ENCODE results near the gene LAMC1.
"Not testable (repeated sequence)": the region's sequence is repeated elsewhere in the genome, so short reads cannot be mapped to it uniquely, and the experiment has no call there.

The LAMC1 gene

DNA sequence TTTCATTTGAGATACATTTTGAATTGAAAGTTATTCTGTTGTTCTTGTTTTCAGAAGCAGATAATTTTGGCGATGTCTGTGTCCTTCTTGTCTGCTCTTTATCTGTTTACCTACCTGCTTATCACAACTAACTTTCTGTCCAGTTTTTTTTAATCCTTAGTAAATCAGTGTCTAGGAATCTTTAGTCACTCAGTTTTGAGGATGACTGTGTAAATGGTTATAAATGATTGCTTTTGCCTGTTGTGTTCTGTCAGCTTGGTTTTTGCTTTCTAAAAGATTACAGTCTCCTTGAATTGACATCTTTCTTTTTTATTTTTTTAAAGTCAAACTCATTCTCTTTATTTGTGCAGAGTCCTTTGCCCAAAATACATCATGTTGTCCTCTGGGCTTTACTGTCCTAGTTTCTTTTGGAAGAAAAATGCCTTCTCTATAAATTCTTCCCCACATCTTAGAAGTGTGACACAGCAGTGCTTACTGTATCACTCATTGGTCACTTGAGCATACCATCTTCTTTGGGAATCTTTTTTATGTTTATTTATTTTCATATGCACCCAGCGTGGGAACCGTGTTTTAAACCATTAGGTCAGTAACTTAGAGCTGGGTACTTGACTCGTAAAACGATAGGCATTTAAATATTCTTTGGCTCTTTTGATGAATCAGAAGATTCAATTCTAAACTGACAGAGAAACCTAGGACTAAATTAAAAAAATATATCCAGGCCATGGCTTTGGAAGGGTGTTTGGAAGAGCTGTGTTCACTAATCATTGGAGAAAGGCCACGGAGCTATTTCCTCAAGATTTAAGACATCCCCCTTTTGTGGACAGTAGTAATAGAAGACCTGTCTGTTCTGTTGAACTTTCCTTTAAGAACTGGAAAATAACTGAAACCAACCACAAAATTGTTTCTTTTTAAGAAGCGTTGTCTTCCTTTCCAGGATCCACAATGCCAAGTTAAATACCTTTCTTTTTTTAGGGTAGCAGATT lies 20.9 kb downstream of the LAMC1 start:
- no peak for DNase-seq

- no peak for DNase-seq
Measured at GRCh38 chr1:183044893-183045649, 21.9 kb downstream of the LAMC1 start.

GRCh38 chr1:183048087-183049085 lies 25.2 kb downstream of the LAMC1 start:
- no peak for DNase-seq

GRCh38 chr1:183051546-183051945 lies 28.3 kb downstream of the LAMC1 start:
- no peak for DNase-seq

GRCh38 chr1:183052861-183053260 lies 29.6 kb downstream of the LAMC1 start:
- no peak for DNase-seq

- no peak for DNase-seq
Measured at GRCh38 chr1:183058851-183059502, 35.8 kb downstream of the LAMC1 start.

DNA sequence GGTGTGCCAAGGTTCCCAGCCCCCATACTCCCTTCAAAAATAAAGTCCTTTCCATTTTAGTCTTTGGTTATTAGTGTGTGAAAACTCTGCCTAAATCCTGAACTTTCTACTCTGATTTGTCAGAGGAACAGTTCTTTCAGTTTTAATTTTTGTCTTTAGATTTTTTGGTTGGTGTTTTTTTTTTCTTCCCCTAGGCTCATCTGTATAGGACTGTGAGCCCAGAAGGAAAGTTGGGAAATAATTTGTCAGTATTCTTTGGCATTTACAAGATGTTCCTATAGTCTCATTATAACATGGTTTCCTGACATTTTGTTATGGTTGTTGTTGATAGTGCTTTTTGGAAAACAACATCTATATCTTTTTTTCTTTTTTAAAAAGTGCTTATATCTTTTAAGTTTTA lies 38.0 kb downstream of the LAMC1 start:
- no peak for DNase-seq

DNA sequence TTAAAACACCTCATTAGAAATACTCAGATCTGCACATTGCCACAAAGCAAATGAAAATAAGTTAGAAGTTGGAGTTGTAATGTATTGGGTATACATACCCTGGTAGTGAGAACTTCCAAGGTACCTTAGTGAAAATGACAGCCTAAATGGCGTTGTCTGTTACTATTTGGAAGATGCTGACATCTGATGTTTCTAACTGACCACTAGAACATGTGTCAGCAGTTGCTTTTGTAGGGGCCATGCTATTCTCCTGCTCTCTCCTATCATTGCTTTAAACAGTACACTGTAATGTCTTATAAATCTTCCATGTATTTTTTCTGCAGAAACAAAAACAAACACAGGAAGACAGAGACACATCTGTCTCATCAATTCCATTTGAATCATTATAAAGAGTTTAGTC lies 40.1 kb downstream of the LAMC1 start:
- no peak for DNase-seq

DNA sequence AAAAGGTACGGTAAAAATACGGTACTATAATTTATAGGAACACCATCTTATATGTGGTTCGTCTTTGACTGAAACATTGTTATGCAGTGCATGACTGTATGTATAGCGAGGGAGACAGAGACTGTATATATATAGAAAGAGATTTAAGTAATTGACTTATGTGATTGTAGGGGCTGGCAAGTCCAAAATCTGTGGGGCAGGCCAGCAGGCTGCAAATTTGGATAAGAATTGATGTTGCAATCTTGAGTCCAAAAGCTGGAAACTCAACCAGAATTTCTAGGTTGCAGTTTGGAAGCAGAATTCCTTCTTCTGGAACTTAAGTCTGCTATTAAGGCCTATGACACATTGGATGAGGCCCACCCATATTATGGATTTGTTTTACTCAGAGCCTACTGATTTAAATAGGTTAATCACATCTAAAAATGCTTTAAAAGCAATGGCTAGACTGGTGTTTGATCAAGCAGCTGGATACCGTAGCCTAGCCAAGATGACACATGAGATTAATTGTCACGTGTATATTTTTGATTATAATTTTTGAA lies 42.0 kb downstream of the LAMC1 start:
- DNase-seq = no peak

GRCh38 chr1:183066432-183066831 lies 43.2 kb downstream of the LAMC1 start:
- DNase-seq = not testable (repeated sequence)

GRCh38 chr1:183069562-183070216 lies 46.5 kb downstream of the LAMC1 start:
- no peak for DNase-seq

DNA sequence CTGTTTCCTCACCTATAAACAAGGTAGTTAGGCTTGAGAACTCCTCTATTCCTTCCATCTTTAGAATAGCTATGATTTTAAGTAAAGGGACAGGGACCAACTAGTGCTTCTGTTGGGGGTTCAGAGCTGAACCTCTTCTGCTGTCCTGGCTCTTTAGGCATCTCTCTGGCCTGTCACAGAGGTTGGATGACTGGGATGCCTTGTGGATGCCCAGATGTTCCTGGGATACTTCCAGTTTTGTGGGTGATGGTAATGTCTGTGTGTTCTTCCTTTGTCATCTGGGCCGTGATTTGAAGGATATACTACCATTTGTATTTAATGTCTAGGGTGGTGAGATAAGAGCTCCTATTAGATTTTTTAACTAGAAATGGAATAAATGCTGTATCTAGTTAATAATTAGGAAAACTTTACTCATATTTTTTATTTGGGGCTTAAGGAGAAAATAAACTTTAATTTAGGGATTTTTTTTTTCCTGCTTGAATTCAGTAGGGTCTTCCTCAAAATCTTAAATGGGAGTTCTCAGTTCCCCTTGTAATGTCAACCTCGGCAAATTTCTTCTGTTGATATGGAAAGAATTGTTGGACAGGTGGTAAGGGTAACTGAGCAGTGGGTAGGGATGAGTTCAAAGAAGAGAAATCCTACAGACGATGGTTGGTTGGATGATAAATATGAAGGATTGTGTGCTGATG lies 47.2 kb downstream of the LAMC1 start:
- DNase-seq = no peak

GRCh38 chr1:183070923-183071618 lies 47.9 kb downstream of the LAMC1 start:
- no peak for DNase-seq

DNA sequence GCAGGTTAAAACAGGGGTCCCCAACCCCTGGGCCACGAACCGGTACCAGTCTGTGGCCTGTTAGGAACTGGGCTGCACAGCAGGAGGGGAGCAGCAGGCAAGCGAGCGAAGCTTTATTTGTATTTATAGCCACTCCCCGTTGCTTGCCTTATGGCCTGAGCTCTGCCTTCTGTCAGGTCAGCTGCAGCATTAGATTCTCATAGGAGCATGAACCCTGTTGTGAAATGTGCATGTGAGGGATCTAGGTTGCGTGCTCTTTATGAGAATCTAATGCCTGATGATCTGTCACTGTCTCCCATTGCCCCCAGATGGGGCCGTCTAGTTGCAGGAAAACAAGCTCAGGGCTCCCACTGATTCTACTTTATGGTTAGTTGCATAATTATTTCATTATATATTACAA lies 49.4 kb downstream of the LAMC1 start:
- not testable (repeated sequence) for DNase-seq

- DNase-seq = no peak
Measured at GRCh38 chr1:183073320-183073719, 50.1 kb downstream of the LAMC1 start.

- no peak for DNase-seq
Measured at GRCh38 chr1:183074215-183074614, 51.0 kb downstream of the LAMC1 start.

GRCh38 chr1:183075861-183076260 lies 52.6 kb downstream of the LAMC1 start:
- DNase-seq = no peak

DNA sequence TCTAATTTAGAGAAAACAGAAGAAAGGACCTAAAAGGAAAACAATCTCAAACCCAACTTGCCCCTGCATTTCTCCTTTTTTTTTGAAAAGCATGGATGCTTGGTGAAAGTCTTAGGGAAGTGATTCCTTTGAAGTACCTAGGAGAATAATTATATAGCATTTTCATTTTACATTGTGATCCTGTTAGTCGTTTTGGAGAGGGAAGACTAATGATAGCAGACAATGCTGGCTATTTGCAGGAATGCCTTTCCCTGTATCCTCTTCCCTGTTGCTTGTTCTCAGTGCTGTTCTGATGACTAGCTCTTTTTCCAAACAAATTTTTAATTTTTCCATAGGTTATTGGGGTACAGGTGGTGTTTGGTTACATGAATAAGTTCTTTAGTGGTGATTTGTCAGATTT lies 53.9 kb downstream of the LAMC1 start:
- no peak for DNase-seq

GRCh38 chr1:183079712-183080388 lies 56.6 kb downstream of the LAMC1 start:
- DNase-seq = no peak

All from NCI-H1105 (cell line).